SK-N-DZ (cell line): ENCODE data around the gene NOL7.
A peak's percentile ranks its signal among the peaks of the same experiment; 100 is the strongest.

Source experiments
- DNase-seq: peaks from one replicate; pipeline ENCODE4 v3.0.0-alpha.2; 2015; ENCODE audit warnings: low spot score

Gene NOL7

DNA sequence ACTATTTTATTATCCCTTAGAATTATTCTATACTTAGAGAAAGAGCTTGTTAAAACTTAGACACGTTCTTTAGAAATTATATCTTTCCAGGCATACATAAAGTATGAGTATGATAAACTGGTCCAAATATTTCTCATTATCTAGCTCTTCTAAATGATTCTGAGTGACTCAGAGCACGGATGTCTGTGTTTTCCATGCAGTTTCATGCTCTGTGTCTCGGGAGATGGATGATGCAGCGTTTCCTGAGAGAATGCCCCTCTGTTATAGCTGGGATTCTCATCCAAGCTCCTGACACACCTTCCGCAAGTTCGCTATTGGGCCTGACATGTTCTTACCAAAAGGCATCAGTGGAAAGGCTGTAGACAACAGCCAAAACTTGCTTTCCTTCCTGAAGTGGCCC is 21.4 kb upstream of the NOL7 start:
- DNase-seq = no peak

DNA sequence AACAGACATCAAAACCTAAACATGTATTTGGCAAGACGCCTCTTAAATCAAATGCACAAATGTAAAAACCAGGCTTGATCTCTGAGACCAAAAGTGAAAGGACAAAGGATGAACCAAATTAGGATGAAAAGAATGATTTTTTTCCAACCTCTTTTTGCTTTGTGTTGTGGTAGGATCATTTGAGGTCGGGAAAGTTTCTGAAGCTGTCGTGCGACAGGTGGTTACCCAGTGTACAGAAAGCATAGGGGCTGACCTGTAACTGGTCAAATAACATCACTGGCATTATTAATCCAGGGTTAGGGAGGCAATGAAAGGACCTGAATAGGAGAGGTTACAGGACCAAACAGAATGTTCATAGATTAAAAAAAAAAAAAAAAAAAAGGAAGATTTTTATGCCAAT is 18.1 kb upstream of the NOL7 start:
- DNase-seq = no peak

DNA sequence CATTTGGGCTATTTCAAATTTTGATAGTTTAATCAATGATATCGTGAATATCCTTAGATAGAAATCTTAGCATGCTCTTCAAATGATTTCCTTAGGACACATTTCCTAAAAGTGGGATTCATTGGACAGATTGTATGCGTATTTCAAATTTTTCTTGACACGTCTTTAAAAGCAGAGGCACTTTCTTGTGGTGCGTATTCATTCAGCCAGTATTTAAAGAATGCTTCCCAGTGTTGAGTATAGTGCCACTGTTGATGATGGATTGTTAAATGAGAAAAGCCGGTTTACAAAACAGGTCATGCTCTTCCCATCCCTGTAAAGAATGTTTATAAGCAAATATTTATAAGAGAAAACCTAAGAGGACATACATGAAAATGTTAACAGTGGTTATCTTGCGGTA is 15.1 kb upstream of the NOL7 start:
- no peak for DNase-seq

DNA sequence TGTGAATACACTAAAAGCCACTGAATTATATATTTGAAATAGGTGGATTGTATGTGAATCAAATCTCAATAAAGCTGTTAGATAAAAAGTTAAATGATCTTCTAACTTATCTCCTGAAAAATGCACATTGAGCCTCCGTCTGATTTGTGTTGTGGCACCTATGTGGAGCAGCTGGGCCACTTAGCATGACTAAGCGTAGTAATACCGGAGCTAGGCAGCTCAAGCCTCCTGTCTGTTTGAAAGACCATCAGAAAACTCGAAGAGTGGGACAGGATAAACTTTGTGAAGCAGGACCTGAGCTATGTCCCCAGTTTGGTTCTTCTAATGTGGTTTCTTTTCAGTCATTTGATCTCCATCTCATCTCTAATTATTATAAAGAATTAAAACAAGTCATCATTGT is 11.0 kb upstream of the NOL7 start:
- no peak for DNase-seq

DNA sequence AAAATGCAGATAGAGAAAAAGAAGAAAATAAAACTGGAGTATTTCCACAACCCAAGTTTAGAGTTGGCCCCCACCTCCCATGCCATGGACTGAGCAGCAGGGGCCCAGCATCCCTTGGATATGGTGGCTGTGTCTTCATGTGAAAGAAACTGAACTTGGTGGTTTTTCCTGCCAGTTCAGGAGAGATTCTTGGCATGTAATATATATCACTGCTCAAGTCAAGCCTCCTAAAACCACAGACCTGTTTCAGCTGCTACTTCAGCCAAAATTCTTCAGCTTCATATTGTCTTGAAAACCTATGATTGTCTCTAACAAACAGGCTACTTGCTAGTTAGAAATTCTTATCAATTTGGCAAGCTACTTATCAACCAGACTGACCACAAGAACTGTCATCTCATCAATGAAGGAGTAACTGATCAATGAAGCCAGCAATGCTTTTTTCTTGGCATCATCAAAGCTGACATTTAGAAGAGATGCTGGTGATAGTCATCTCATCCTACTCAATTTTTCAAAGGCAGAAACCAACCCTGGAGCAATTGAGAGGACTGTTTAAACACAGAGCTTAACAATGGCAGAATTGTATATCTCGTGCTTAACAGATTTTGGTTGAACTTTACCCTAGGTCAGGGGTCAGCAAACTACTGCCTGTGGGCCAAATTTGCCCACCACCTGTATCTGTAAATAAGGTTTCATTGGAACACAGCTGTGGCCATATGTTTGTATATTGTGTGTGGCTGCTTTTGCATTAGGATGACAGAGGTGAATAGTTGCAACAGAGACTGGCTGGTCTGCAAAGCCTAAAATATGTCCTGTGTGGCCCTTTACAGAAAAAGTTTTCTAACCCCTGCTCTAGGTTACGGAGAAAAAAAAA is 10.4 kb upstream of the NOL7 start:
- no peak for DNase-seq

DNA sequence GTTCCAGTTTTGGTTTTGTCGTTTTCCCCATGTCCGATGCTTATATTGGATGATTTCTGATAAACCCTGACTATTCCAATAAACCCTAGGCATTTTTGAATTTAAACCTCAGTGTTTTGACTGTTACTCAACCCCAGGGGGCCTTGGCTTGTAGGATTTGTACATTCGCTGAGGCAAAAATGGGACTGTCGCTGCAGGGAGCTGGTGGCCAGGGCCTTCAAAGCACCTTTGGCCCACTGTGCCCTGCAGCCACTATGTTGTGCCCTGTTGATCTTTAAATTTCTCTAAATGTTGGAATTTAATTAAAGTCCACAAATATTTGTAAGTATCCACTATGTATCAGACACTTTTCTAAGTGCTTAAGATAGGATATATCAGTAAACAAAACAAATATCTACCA is 9.5 kb upstream of the NOL7 start:
- no peak for DNase-seq

DNA sequence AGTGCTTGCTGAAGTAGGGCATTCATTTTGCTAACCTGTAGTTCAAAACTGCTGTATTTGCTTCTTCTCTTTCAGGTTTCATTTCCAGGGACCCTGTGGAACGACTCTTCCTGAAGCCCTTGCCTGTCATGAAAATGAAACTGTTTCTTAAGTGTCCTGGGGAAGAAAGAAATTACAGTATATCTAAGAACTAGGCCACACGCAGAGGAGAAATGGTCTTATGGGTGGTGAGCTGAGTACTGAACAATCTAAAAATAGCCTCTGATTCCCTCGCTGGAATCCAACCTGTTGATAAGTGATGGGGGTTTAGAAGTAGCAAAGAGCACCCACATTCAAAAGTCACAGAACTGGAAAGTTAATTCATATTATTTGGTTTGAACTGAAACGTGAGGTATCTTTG is 3.4 kb upstream of the NOL7 start:
- no peak for DNase-seq

DNA sequence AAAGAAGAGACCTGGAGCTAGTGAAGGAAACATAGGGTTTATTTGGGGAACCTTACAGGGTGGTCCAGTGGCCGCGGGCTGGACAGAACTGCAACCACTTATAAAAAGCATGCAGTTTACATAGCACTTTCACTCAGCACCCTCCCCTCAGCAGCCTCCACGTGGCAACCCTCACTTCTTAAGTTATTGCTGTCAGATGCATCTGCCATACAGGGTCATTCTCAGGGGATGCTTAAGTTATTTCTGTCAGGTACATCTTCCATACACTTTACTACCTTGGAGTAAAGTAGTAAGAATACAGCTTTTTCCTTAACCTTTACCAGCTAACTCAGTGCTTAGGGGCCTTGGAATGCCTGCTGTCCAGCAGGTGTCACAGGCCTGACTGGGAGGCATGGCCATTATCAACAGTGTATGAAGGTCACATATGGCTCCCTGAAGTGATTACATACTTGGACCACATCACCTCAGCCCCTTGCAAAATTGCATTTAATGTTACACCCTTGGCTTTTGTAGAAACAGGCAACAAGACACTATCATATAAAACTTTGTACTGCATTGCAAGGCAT is 2.0 kb upstream of the NOL7 start:
- DNase-seq = no peak

DNA sequence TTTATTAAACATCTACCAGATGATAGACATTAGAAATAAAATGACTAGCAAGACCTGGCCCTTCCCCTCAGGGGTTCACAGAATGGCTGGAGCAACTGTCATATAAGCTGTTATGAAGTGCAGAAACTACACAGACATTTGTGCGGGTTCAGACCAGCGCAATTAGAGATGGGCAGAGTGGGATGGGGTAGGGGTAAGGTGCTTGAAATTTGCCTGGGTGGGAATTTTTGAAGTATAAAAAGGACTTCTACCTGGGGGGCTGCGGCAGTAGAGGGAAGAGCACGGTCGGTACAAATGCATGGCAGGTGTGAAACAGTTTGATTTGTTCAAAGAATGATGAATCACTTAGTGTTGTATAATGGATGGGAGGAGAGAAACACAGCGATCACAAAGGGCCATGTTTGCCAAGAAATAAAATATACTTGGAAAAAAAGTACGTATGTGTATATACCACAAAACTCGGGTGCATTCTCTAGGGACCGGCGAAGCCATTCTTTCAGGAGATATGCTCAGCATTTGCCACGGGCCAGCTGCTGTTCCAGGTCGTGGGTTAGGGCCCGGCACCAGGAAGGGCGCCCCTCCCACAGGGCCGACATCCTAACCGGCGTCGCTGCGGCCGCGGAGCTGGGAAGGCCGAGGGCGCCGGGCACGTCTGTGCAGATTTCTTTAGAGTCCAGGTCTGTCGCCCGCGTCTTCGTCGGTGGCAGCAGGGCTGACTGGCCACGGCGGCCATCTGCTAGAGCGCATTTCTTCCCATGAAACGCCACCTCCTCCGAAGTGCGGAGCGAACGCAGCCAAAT is 809 bp upstream of the NOL7 start:
- peak; percentile 70 for DNase-seq

DNA sequence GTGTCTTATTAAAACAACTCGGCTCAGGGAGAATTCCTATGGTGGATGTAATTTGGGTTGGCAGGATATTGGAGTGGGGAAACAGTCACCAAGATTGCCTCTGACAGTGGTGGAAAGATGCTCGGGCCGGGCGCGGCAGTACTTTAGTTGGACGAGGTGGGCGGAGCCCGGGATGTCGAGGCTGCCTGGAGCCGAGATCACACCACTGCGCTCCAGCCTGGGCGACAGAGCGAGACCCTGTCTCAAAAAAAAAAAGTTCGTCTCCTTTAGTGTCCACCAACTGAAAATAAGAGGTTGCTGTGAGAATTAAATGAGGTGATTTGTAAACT is 621 bp downstream of the NOL7 start:
- no peak for DNase-seq

DNA sequence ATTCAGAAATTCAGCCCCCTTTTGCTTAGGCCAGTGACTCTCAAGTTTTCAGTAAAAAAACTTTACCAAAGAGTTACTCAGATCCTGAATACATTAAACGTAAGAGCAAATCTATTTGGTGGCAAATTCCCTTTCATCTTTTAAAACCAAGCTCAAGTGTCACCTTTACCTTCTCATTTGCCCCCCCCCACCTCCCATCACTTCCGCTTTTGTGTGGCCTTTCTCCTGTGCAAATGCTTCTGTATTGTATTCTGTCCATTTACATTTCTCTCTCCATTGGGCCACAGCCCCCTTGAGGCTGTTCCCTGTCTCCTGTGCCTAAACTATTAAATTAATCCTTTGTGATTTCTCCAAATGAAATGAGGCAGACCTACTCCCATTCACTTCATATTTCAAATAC is 1.9 kb downstream of the NOL7 start:
- no peak for DNase-seq

DNA sequence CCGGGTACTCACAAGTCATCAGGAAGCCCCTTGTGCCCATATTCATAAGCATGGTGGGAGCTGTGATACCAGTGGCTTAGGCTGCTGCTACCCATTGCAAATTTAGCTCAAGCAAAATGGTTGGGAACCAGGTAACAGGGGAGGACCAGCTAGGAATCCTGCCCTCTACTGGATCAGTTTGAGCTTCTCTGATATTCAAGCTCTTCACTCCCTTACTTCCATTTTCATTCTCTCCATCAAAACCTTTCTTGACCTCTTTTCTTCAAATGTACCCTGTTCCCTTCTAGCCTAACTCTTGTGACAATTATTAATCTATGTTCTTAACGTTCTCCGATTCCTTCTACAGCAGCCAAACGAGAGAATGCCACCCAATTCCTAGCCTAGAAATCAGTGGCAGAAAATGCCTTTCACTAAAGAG is 9.7 kb downstream of the NOL7 start:
- DNase-seq = peak; percentile 14

DNA sequence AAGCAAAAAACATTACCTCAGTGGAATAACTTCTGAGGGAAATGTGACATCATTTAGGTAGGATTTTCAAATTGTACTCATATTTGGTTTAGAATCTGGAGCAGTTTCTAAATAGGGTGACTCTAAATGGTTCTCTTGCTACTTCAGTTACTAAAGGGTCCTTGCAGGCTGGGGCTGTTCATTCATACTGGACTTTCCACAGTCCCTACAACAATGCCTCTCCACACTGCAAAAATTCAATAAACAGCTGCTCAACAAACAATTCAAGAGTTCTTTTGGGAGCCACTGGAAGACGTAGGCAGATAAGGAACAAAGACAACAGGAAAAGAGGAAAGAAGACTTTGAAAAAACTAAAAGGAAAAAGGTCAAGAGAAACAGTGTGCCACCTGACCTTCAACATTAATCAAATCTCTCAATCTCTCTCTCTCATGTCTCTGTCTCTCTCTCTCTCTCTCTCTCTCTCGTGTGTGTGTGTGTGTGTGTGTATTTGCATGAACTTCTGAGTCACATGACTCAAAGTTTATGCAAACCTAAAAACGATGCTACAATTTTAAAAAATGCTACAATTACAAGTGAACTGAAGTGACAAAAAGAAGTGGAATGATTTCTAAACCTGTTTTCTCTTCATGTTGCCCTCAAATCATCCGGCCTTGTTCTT is 14.5 kb downstream of the NOL7 start:
- no peak for DNase-seq

DNA sequence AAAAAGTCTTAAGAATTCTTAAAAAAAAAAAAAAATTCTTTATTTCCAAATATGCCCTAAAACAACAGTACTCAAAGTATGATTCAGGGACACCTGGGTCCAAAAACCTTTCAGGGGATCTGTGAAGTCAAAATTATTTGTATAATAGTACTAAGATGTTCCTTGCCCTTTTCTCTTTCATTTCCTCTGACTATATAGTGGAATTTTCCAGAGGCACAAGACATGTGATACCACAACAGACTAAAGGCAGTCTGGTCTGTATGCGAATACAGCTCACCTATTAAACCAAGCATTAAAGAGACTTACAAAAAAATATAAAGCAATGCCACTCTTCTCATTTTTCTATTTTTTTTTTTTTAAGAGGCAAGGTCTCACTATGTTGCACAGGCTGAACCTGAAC is 15.4 kb downstream of the NOL7 start:
- no peak for DNase-seq

DNA sequence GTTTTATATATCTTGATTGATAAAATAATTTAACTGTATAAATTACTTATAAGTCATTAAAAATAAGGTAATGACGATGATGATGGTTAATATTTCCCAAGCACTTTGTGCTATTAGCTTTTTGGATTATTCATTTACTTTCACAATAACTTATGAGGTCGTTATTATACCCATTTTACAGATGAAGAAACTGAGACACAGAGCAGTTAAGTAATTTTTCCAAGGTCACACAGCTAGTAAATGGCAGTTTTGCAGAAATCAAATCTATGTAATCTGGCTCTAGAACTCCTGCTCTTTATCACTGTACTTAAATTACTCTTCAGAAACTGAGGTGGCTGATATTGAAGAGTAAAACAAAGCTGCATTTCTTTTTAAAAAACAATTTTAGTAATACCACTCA is 18.2 kb downstream of the NOL7 start:
- DNase-seq = no peak

DNA sequence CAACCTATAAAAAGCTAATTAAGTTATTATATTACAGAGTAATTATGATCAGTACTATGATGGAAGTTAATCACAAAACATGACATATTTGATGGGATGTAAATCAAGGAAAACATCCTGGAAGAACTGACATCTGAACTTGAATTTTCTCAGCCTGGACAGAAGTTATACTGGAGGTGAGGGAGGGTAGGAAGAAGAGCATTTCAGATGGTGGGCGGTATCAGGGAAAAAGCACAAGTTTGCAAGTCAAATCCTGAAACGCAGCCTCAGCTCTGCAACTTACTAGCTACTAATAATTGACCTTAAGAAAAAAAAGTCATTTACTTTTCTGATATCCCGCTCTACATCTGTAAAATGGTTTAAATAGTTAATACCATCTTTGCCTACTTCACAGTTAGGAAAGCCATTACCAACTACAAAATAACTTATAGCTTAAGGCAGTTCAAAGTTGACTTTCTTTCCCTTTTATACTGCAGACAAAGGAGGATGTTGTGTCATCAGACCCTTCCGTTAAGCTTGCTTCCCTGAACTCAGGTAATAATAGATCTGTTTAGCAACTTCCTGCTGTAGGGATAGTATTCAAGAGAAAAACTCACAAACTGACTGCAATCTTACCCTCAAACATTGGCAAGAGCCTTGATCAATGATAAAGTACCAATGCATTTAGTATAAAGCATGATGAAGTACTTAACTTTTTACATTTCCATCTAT is 21.0 kb downstream of the NOL7 start:
- no peak for DNase-seq

DNA sequence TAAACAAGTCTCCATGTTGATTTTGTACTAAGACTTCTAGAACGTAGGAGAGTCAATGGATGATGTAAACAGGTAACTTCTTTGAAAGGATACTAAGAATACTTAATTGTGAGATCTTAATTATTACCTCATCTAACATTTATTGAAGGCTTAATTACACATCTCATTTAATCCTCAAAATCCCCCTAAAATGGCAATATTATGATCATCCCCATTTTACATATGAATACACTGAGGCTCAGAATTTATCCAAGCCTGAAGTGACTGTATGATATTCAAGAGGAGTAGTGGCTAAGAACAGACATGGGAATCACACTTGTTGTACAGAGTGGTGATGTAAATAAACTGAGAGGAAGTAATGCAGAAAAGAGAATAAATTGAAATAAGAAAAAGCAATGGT is 22.9 kb downstream of the NOL7 start:
- DNase-seq = no peak

DNA sequence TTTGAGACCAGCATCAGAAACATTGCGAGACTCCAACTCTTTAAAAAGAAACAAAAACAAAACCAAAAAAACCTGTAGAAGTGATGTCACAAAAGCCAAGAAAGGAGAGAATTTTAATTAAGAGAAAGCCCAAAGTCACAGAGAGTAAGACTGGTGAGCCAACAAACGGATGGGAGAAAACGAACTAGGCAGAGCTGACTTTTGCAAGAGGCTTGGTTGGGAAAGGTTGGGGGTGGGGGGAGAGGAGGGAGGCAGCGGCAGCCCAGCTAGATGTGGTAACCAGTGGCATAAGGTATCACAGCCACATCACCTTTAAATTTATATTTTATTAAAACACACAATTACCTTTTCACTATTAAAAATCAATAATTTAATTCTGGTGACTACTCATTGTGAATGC is 23.5 kb downstream of the NOL7 start:
- DNase-seq = no peak

DNA sequence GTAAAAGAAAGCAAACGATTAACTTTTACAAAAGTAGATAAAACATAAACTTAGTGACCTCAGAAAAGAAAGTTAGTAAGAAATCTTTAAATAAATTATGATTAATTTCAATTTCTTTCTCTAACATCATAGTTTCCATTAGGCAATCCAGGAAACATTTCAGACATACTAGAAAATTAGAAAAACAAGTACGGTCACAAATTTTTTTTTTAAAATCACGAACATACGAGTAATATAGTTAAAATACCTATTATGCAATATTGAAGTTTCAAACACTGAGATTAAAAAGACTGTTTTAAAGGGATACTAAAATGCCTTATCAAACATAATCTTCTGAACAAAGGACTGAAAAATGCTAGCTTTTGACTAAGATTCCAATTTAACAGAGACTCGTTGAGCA is 26.2 kb downstream of the NOL7 start:
- DNase-seq = no peak

DNA sequence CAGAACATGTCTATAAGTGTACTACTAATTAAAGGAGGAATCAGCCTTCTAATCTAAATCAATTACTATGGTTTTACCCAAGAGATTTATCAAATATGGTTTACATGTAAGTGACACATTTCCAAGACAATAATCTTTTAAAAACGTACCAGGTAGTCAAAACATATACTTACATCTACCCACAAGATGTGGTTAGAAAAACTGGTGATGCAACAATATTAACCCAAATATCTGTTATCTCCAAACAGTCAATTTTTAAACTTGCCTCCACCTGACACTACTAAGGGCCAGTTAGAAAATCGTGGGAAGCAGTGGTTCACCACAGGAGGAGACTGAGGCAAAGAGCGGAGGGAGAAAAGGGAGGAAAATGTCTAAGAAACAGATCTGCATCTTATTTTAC is 28.0 kb downstream of the NOL7 start:
- no peak for DNase-seq

DNA sequence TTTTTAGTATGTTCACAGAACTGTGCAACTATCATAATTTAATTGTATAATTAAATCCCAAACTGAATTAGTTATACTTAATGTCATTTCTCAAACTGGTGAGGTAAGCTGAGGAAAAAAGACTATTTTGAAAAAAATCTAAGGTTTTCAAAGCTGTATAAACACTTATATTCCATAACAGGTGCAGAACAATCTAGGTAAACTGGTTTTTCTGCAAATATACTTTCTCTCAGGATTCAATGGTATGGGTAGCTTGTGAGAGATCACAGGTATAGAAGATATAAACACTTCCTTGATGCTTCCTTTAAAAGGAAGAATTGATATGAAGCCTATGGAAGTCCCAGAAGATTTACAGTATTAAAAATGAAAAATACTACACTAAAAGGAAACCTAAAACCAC is 33.7 kb downstream of the NOL7 start:
- DNase-seq = no peak

DNA sequence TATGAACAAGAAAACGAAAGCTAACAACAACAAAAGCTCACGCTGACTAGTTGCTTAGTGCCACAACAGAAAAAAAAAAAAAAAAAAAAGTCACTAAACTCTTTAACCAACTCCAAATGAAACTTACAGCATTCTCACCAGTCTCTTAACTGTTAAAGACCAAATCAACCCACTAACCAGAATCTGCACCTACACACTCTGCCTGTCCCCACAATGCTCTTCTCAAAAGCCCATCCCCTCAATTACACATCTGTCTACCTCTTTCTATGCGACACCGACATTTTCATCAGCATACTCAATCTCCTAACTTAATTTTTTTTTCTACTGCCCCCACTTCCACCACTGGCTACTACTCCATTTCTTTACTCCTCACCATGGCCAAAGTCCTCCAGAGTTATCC is 34.3 kb downstream of the NOL7 start:
- no peak for DNase-seq
